SK-N-SH (cell line): ENCODE results near the gene PAF1. TPM values are rescaled to one million over a fixed set of nuclear protein-coding genes. Genes with fewer than 3 reads are reported as not detected.

ENCODE experiments used
- CTCF ChIA-PET: fragments of 300-600, 350-600 bp; formaldehyde crosslinking; extraction: SDS; loops from one replicate; lab custom pipeline; 2021; lab: Yijun Ruan, JAX
- POLR2A ChIA-PET: fragments of 350-600 bp; sonication (Branson Sonifier 250); formaldehyde crosslinking; extraction: SDS; loops from one replicate; lab custom pipeline; 2020; ENCODE audit warnings: antibody characterized with exemption, inconsistent platforms; lab: Yijun Ruan, JAX
- DNase-seq: peaks from one replicate; pipeline ENCODE4 v3.0.0; 2012
- H2AFZ ChIP-seq: fragments of 200-600 bp; sonication (generic); 2 replicates; pipeline ENCODE4 v1.8.1; 2016; ENCODE audit warnings: antibody characterized with exemption, mild to moderate bottlenecking, low read depth
- H3F3A ChIP-seq: fragments of 200-600 bp; sonication (generic); replicated peaks from 2 replicates; pipeline ENCODE3; 2016; ENCODE audit warnings: antibody characterized with exemption, mild to moderate bottlenecking; ENCODE audit not compliant: insufficient read depth
- H3K27ac ChIP-seq, 2 experiments: fragments of 200-500 bp in 1 of 2; fragments of 200-600 bp in 1 of 2; sonication (Bioruptor generic) in 1 of 2; sonication (generic), shearing (Covaris generic) in 1 of 2; 2 replicates each; pipeline versions ENCODE4 v1.5.1 to v1.6.1; 2014 to 2016; ENCODE audit warnings: low read depth in 2 of 2, inconsistent platforms in 1 of 2, low read length in 1 of 2, mild to moderate bottlenecking in 1 of 2, mixed read lengths in 1 of 2
- H3K27me3 ChIP-seq: fragments of 200-600 bp; sonication (generic), shearing (Covaris generic); 2 replicates; pipeline ENCODE4 v1.6.1; 2016; ENCODE audit warnings: mixed run types; ENCODE audit not compliant: insufficient read depth
- H3K36me3 ChIP-seq, 2 experiments: fragments of 200-500 bp in 1 of 2; fragments of 200-600 bp in 1 of 2; sonication (Bioruptor generic) in 1 of 2; sonication (generic) in 1 of 2; replicated peaks in 1 of 2; 2 replicates each; pipeline versions ENCODE3 to v1.5.1; 2014 to 2016; ENCODE audit warnings: low read length in 1 of 2, mild to moderate bottlenecking in 1 of 2; ENCODE audit not compliant: insufficient read depth in 2 of 2, control insufficient read depth in 1 of 2
- H3K4me1 ChIP-seq, 2 experiments: fragments of 200-500 bp in 1 of 2; fragments of 200-600 bp in 1 of 2; sonication (Bioruptor generic) in 1 of 2; sonication (generic), shearing (Covaris generic) in 1 of 2; 2 replicates each; pipeline versions ENCODE4 v1.5.1 to v1.6.1; 2014 to 2016; ENCODE audit warnings: low read depth in 1 of 2, low read length in 1 of 2, mixed run types in 1 of 2; ENCODE audit not compliant: insufficient read depth in 2 of 2, control insufficient read depth in 1 of 2
- H3K4me2 ChIP-seq: fragments of 200-600 bp; sonication (generic), shearing (Covaris generic); 2 replicates; pipeline ENCODE4 v1.6.1; 2017; ENCODE audit warnings: mixed run types
- H3K4me3 ChIP-seq, 2 experiments: fragments of 200-500 bp in 1 of 2; fragments of 200-600 bp in 1 of 2; sonication (Bioruptor generic) in 1 of 2; sonication (generic), shearing (Covaris generic) in 1 of 2; 2 replicates each; pipeline versions ENCODE4 v1.5.1 to v1.8.1; 2014 to 2016; ENCODE audit warnings: low read depth in 2 of 2, inconsistent platforms in 1 of 2, low read length in 1 of 2, mild to moderate bottlenecking in 1 of 2, mixed read lengths in 1 of 2, moderate library complexity in 1 of 2
- H3K79me2 ChIP-seq: fragments of 200-600 bp; sonication (generic); 2 replicates; pipeline ENCODE4 v1.8.1; 2017; ENCODE audit warnings: mild to moderate bottlenecking; ENCODE audit not compliant: insufficient read depth
- H3K9ac ChIP-seq: fragments of 200-600 bp; sonication (generic); 2 replicates; pipeline ENCODE4 v1.6.1; 2017; ENCODE audit warnings: mixed run types
- H3K9me2 ChIP-seq: fragments of 200-600 bp; sonication (generic); 2 replicates; pipeline ENCODE4 v1.6.1; 2017; ENCODE audit warnings: mixed run types
- H3K9me3 ChIP-seq: fragments of 200-600 bp; sonication (generic); 2 replicates; pipeline ENCODE4 v1.6.1; 2017; ENCODE audit warnings: mixed run types, mild to moderate bottlenecking, moderate library complexity
- H4K20me1 ChIP-seq: fragments of 200-600 bp; sonication (generic); 2 replicates; pipeline ENCODE4 v1.6.1; 2017; ENCODE audit warnings: mild to moderate bottlenecking, mixed run types; ENCODE audit not compliant: insufficient read depth
- CHD2 ChIP-seq: fragments of 150-350 bp; IDR thresholded peaks from 2 replicates; pipeline ENCODE4 v1.6.1; 2018; ENCODE audit warnings: low read length; ENCODE audit not compliant: partially characterized antibody
- CTCF ChIP-seq: fragments of 200-600 bp; sonication (generic); IDR thresholded peaks from 2 replicates; pipeline ENCODE4 v1.6.1; 2017; ENCODE audit warnings: antibody characterized with exemption, mild to moderate bottlenecking, moderate library complexity
- EP300 ChIP-seq, 2 experiments: IDR thresholded peaks; 2 replicates each; pipeline versions ENCODE4 v1.4.0 to v1.6.1; 2012; ENCODE audit warnings: borderline replicate concordance in 1 of 2, low read depth in 1 of 2, low read length in 1 of 2
- FOXJ3 ChIP-seq: sonication (generic); formaldehyde crosslinking; IDR thresholded peaks from 2 replicates; pipeline ENCODE4 v1.5.1; 2020; ENCODE audit warnings: mild to moderate bottlenecking, missing genetic modification reagents
- FOXM1 ChIP-seq: IDR thresholded peaks from 2 replicates; pipeline ENCODE4 v1.4.0; 2012; ENCODE audit warnings: low read depth, mild to moderate bottlenecking
- GABPA ChIP-seq: IDR thresholded peaks from 2 replicates; pipeline ENCODE4 v1.4.0; 2012; ENCODE audit warnings: low read depth, mild to moderate bottlenecking
- IRF3 ChIP-seq: fragments of 150-350 bp; IDR thresholded peaks from 2 replicates; pipeline ENCODE4 v1.6.1; 2016; ENCODE audit warnings: mild to moderate bottlenecking, low read depth, low read length
- RFX5 ChIP-seq: IDR thresholded peaks from 2 replicates; pipeline ENCODE4 v1.6.1; 2012; ENCODE audit warnings: mild to moderate bottlenecking, improper control_type of control experiment, low read length
- RXRA ChIP-seq: IDR thresholded peaks from 2 replicates; pipeline ENCODE4 v1.4.0; 2012; ENCODE audit warnings: low read depth, mild to moderate bottlenecking, borderline replicate concordance
- TAF1 ChIP-seq: IDR thresholded peaks from 2 replicates; pipeline ENCODE4 v1.6.1; 2012; ENCODE audit warnings: low read depth, mild to moderate bottlenecking, low read length, moderate library complexity, borderline replicate concordance
- TCF12 ChIP-seq: IDR thresholded peaks from 2 replicates; pipeline ENCODE4 v1.4.0; 2012
- TEAD4 ChIP-seq: IDR thresholded peaks from 2 replicates; pipeline ENCODE4 v1.4.0; 2012; ENCODE audit warnings: mild to moderate bottlenecking, borderline replicate concordance; ENCODE audit not compliant: insufficient read depth
- YY1 ChIP-seq: IDR thresholded peaks from 2 replicates; pipeline ENCODE4 v1.4.0; 2012; ENCODE audit warnings: low read depth, mild to moderate bottlenecking
- WGBS: methylation state at CpG from one replicate; pipeline ENCODE4 v1.1.6; 2017; ENCODE audit warnings: low lambda C conversion rate; 5-methylcytosine and 5-hydroxymethylcytosine counted together
- polyA plus RNA-seq, 3 experiments: library from polyadenylated mRNA; depleted of rRNA; stranded (reverse); fragments of >200 nt; gene quantifications; 2 replicates each; pipeline ENCODE4 v1.2.3, GENCODE V29; 2012

The PAF1 gene
- polyA plus RNA-seq, 1 of the 3 experiments (the other 2 are of a cell fraction): 65.3 TPM

GRCh38 chr19:39352381-39353255 is 38.3 kb downstream of the PAF1 start (continued):
- no peak for TF ChIP-seq CTCF

- no peak overlapping the region for H3K4me2 ChIP-seq
- H4K20me1 ChIP-seq: peaks cover 38% of the 10 kb centered on the region
- H3K9me2 ChIP-seq: no peaks in the 10 kb centered on the region
- DNase-seq: no peak
- no peak overlapping the region for H3K27ac ChIP-seq
- no peaks in the 10 kb centered on the region for H3K9me3 ChIP-seq
- H3K9ac ChIP-seq: no peak overlapping the region
- no peak overlapping the region for H3K4me3 ChIP-seq
- H3K36me3 ChIP-seq: peaks cover 59 to 60% of the 10 kb centered on the region in 2 experiments
- peaks cover 71% of the 10 kb centered on the region for H3K79me2 ChIP-seq
- POLR2A ChIA-PET: no interaction called here
- no peaks in the 10 kb centered on the region for H3K27me3 ChIP-seq
- CTCF ChIA-PET: no interaction called here
- H2AFZ ChIP-seq: no peak overlapping the region
- 0 out of 2 replicates have a peak, but pooled peaks have one; percentile 54 for TF ChIP-seq RFX5
- no peak for TF ChIP-seq YY1
- TF ChIP-seq CTCF: no peak
- no peak for TF ChIP-seq CHD2
- WGBS: 84% methylated on average over 4 of the region's 4 CpGs
- peaks cover 4% of the 10 kb centered on the region for H3F3A ChIP-seq
- no peaks in the 10 kb centered on the region for H3K4me1 ChIP-seq
Measured at GRCh38 chr19:39351537-39352064, 39.3 kb downstream of the PAF1 start.

- CTCF ChIA-PET: interaction anchor here (0.6 to 1.6 kb wide), 4 partner anchors 9 to 228 kb away, joined by 3 to 4 read pairs (median 4); no protein-coding TSS in a partner anchor
- no peak overlapping the region for H3K9ac ChIP-seq
- H3K9me3 ChIP-seq: no peaks in the 10 kb centered on the region
- no peaks in the 10 kb centered on the region for H3K27me3 ChIP-seq
- peaks cover 50% of the 10 kb centered on the region for H4K20me1 ChIP-seq
- POLR2A ChIA-PET: interaction anchor here (1.5 kb wide), 1 partner anchor 9 kb away, joined by 3 read pairs; no protein-coding TSS in a partner anchor
- no peak overlapping the region for H3K4me2 ChIP-seq
- no peak overlapping the region for H2AFZ ChIP-seq
- TF ChIP-seq GABPA: no peak
- no peak for TF ChIP-seq TEAD4
- TF ChIP-seq RXRA: no peak
- no peak for TF ChIP-seq TAF1
- TF ChIP-seq EP300 (IDR thresholded peaks at IDR 0.05; ENCODE audit: borderline replicate concordance in 1 of 2, low read depth in 1 of 2, low read length in 1 of 2): no peak
- no peak for TF ChIP-seq IRF3
- TF ChIP-seq TCF12: no peak
- no peak for TF ChIP-seq YY1
- TF ChIP-seq FOXJ3 (CRISPR knock-in tag): no peak
- TF ChIP-seq FOXM1: no peak
- no peak for TF ChIP-seq CHD2
- peaks cover 84% of the 10 kb centered on the region for H3K79me2 ChIP-seq
- no peaks in the 10 kb centered on the region for H3K9me2 ChIP-seq
- H3K36me3 ChIP-seq: peaks cover 52 to 58% of the 10 kb centered on the region in 2 experiments
- no peak overlapping the region for H3K4me3 ChIP-seq
- H3F3A ChIP-seq: peaks cover 4% of the 10 kb centered on the region
- 97% methylated on average over 3 of the region's 3 CpGs for WGBS
- no peak overlapping the region for H3K27ac ChIP-seq
- peaks cover 0 to 2% of the 10 kb centered on the region in 2 experiments; a peak in 2 of 4 replicates for H3K4me1 ChIP-seq
- no peak for DNase-seq
Measured at GRCh38 chr19:39350156-39350555, 40.8 kb downstream of the PAF1 start.
